Measurements from ENCODE around the gene PDLIM3. TPM values are rescaled to one million over a fixed set of nuclear protein-coding genes. Genes with fewer than 3 reads are reported as not detected.

The PDLIM3 gene
- total and polyA plus RNA-seq, 2 of the 4 experiments (the other 2 are of a cell fraction), result 6.4 to 11.7 TPM

GRCh38 chr4:185506422-185506821, 28.9 kb downstream of the PDLIM3 start:
- no peaks in the 10 kb centered on the region; the same call in 1 of the 2 replicates for H3K9me3 ChIP-seq (ENCODE audit: control insufficient read depth, insufficient read depth, low read length)
- no peak overlapping the region for H3K4me2 ChIP-seq (ENCODE audit: low read depth, low read length)
- H3K14ac ChIP-seq (replicated peaks; ENCODE audit: low read depth, low read length), result no peak overlapping the region
- H3K27ac ChIP-seq (ENCODE audit: insufficient read depth, low read length), result no peak overlapping the region
- ATAC-seq (ENCODE audit: low read depth), result no peak
- no peak overlapping the region for H2AK5ac ChIP-seq (ENCODE audit: low read depth, low read length)
- no peak overlapping the region for H2AK9ac ChIP-seq (replicated peaks; ENCODE audit: low read depth, low read length, poor library complexity)
- CTCF ChIA-PET, result no interaction called here
- intact Hi-C loops (cut with micrococcal nuclease) (no loop called here), in situ Hi-C loops (cut with MboI; ENCODE audit: low sequenced_read_pairs) (no loop called here), dilution Hi-C loops (cut with HindIII; ENCODE audit: low sequenced_read_pairs, unreplicated experiment) (no loop called here)
- POLR2A ChIA-PET (ENCODE audit: unreplicated experiment), result no interaction called here
- H2BK20ac ChIP-seq (ENCODE audit: low read depth, low read length), result no peak overlapping the region
- H3K4me3 ChIP-seq (ENCODE audit: insufficient read depth, low read depth, low read length), result no peak overlapping the region
- H3K36me3 ChIP-seq (ENCODE audit: control insufficient read depth, insufficient read depth, low read length), result no peaks in the 10 kb centered on the region
- 98% methylated on average over 13 of the region's 20 CpGs; no CpG with 5 or more reads in 1 of the 2 experiments for WGBS, 2 experiments (ENCODE audit: extremely low coverage in 2 of 2, insufficient read length in 1 of 2)
- TF ChIP-seq RCOR1 (IDR thresholded peaks at IDR 0.05; ENCODE audit: insufficient replicate concordance, low read length), result no peak
- TF ChIP-seq, protein P1, sequence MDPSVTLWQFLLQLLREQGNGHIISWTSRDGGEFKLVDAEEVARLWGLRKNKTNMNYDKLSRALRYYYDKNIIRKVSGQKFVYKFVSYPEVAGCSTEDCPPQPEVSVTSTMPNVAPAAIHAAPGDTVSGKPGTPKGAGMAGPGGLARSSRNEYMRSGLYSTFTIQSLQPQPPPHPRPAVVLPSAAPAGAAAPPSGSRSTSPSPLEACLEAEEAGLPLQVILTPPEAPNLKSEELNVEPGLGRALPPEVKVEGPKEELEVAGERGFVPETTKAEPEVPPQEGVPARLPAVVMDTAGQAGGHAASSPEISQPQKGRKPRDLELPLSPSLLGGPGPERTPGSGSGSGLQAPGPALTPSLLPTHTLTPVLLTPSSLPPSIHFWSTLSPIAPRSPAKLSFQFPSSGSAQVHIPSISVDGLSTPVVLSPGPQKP (IDR thresholded peaks at IDR 0.05; ENCODE audit: borderline replicate concordance, low read depth, low read length), result no peak
- no peak for TF ChIP-seq POLR2A (IDR thresholded peaks at IDR 0.05; ENCODE audit: low read depth, low read length)
- no peak for TF ChIP-seq FOS (IDR thresholded peaks at IDR 0.05; ENCODE audit: low read depth, low read length)
- no TSS peak for BruUV-seq (replicated peaks)
- no peak overlapping the region for H4K91ac ChIP-seq (ENCODE audit: insufficient read depth, low read depth, low read length)
- no peak overlapping the region for H2BK5ac ChIP-seq (ENCODE audit: low read depth, low read length, poor library complexity, severe bottlenecking)
- no peaks in the 10 kb centered on the region for H3K27me3 ChIP-seq (ENCODE audit: control insufficient read depth, insufficient read depth, low read length)
- peaks cover 3% of the 10 kb centered on the region; the same call in 1 of the 2 replicates for H3K9me1 ChIP-seq (ENCODE audit: insufficient read depth, low read length)
- no peak for DNase-seq
- H3K9ac ChIP-seq (ENCODE audit: low read depth, low read length), result no peak overlapping the region
- no peak overlapping the region for H3K18ac ChIP-seq (ENCODE audit: low read depth, low read length)
- no peak overlapping the region; a peak in 1 of 4 replicates for H4K8ac ChIP-seq (ENCODE audit: low read depth in 2 of 2, low read length in 2 of 2)
- H4K20me1 ChIP-seq (ENCODE audit: insufficient read depth, low read length), result no peaks in the 10 kb centered on the region
- H3K79me1 ChIP-seq (ENCODE audit: low read depth in 1 of 2, low read length in 2 of 2), result no peaks in the 10 kb centered on the region
- H3K4ac ChIP-seq (ENCODE audit: low read depth, low read length), result no peak overlapping the region
- H3K56ac ChIP-seq (ENCODE audit: extremely low read depth, insufficient read depth, low read length), result no peak overlapping the region
- no peak overlapping the region for H4K5ac ChIP-seq (ENCODE audit: low read depth, low read length)
- peaks cover 3% of the 10 kb centered on the region; the same call in 1 of the 2 replicates for H3K4me1 ChIP-seq (ENCODE audit: control insufficient read depth, insufficient read depth, low read length)
- H2AFZ ChIP-seq (replicated peaks; ENCODE audit: low read length, poor library complexity), result no peak overlapping the region
- H2BK120ac ChIP-seq (ENCODE audit: low read depth, low read length), result no peak overlapping the region
- no peak overlapping the region for H3K23ac ChIP-seq (ENCODE audit: low read depth, low read length)
- H2BK15ac ChIP-seq (ENCODE audit: low read depth, low read length), result no peak overlapping the region

All from IMR-90 (cell line).